Stimulated activated naive CD8-positive, alpha-beta T cell treated with anti-CD3 and anti-CD28 coated beads, Interleukin-15, Interleukin-2, amounts not matched to agents 100 ng/mL and 50 ng/mL, for 24 hours (primary cell): ENCODE results near the gene NIF3L1.
A peak's percentile ranks its signal among the peaks of the same experiment; 100 is the strongest.
"Not testable (repeated sequence)": the region's sequence is repeated elsewhere in the genome, so short reads cannot be mapped to it uniquely, and the experiment has no call there.

Experiments used
- H3K27ac Mint-ChIP-seq: one replicate; pipeline ENCODE4 v1.8.0; 2021; ENCODE audit warnings: mild to moderate bottlenecking, mixed read lengths
- H3K27me3 Mint-ChIP-seq: one replicate; pipeline ENCODE4 v1.8.0; 2021; ENCODE audit warnings: mixed read lengths
- H3K36me3 Mint-ChIP-seq: one replicate; pipeline ENCODE4 v1.8.0; 2021; ENCODE audit warnings: low read depth, mixed read lengths
- H3K4me1 Mint-ChIP-seq: one replicate; pipeline ENCODE4 v1.8.0; 2021; ENCODE audit warnings: low read depth, mixed read lengths
- H3K4me3 Mint-ChIP-seq: one replicate; pipeline ENCODE4 v1.8.0; 2021; ENCODE audit warnings: mild to moderate bottlenecking, mixed read lengths
- H3K9me3 Mint-ChIP-seq: one replicate; pipeline ENCODE4 v1.8.0; 2021; ENCODE audit warnings: mixed read lengths

Gene NIF3L1

GRCh38 chr2:200861617-200862155 is 27.5 kb upstream of the NIF3L1 start:
- no peaks in the 10 kb centered on the region for H3K27me3 Mint-ChIP-seq
- H3K4me3 Mint-ChIP-seq = peak overlapping the region; percentile 95
- peaks cover 67% of the 10 kb centered on the region for H3K4me1 Mint-ChIP-seq
- H3K9me3 Mint-ChIP-seq = no peaks in the 10 kb centered on the region
- H3K27ac Mint-ChIP-seq = peak overlapping the region; percentile 98
- H3K36me3 Mint-ChIP-seq = peaks cover 71% of the 10 kb centered on the region

GRCh38 chr2:200862532-200863000 is 26.6 kb upstream of the NIF3L1 start:
- peaks cover 63% of the 10 kb centered on the region for H3K4me1 Mint-ChIP-seq

GRCh38 chr2:200863782-200864175 is 25.4 kb upstream of the NIF3L1 start:
- H3K36me3 Mint-ChIP-seq = peaks cover 55% of the 10 kb centered on the region

More at GRCh38 chr2:200862532-200863000, 26.6 kb upstream of the NIF3L1 start:
- peaks cover 63% of the 10 kb centered on the region for H3K36me3 Mint-ChIP-seq
- H3K4me3 Mint-ChIP-seq = peak overlapping the region; percentile 95
- no peaks in the 10 kb centered on the region for H3K9me3 Mint-ChIP-seq
- H3K27me3 Mint-ChIP-seq = no peaks in the 10 kb centered on the region
- H3K27ac Mint-ChIP-seq = peak overlapping the region; percentile 98

GRCh38 chr2:200864176-200865034 is 24.8 kb upstream of the NIF3L1 start, which contains the start of gene CLK1:
Gene CLK1, minus strand, starts transcription at chr2:200864658. Its CDS starts 2,796 bp downstream, at chr2:200861862.
- H3K36me3 Mint-ChIP-seq = peaks cover 55% of the 10 kb centered on the region

More at GRCh38 chr2:200863782-200864175, 25.4 kb upstream of the NIF3L1 start:
- Mint-ChIP-seq H3K9me3 (no peaks in the 10 kb centered on the region), H3K27ac (peak overlapping the region; percentile 98), H3K4me3 (peak overlapping the region; percentile 95), H3K4me1 (peaks cover 51% of the 10 kb centered on the region), H3K27me3 (no peaks in the 10 kb centered on the region)

GRCh38 chr2:200869014-200869413 is 20.2 kb upstream of the NIF3L1 start:
- Mint-ChIP-seq H3K4me3 (no peak overlapping the region), H3K4me1 (peaks cover 13% of the 10 kb centered on the region), H3K36me3 (peaks cover 35% of the 10 kb centered on the region), H3K27ac (peak overlapping the region; percentile 55), H3K9me3 (no peaks in the 10 kb centered on the region), H3K27me3 (no peaks in the 10 kb centered on the region)

More at GRCh38 chr2:200864176-200865034, 24.8 kb upstream of the NIF3L1 start, which contains the start of gene CLK1:
- Mint-ChIP-seq H3K27ac (peak within 1 kb of the TSS; percentile 98), H3K9me3 (no peaks in the 10 kb centered on the region), H3K4me1 (peaks cover 45% of the 10 kb centered on the region), H3K27me3 (no peaks in the 10 kb centered on the region), H3K4me3 (peak within 1 kb of the TSS; percentile 95)

GRCh38 chr2:200871151-200871550 is 18.0 kb upstream of the NIF3L1 start:
- H3K36me3 Mint-ChIP-seq = peaks cover 50% of the 10 kb centered on the region
- H3K27ac Mint-ChIP-seq = no peak overlapping the region

GRCh38 chr2:200873560-200873959 is 15.6 kb upstream of the NIF3L1 start:
- H3K27me3 Mint-ChIP-seq = no peaks in the 10 kb centered on the region

More at GRCh38 chr2:200871151-200871550, 18.0 kb upstream of the NIF3L1 start:
- peaks cover 2% of the 10 kb centered on the region for H3K4me1 Mint-ChIP-seq
- H3K9me3 Mint-ChIP-seq = no peaks in the 10 kb centered on the region
- no peaks in the 10 kb centered on the region for H3K27me3 Mint-ChIP-seq
- H3K4me3 Mint-ChIP-seq = no peak overlapping the region

GRCh38 chr2:200877443-200877842 is 11.7 kb upstream of the NIF3L1 start:
- Mint-ChIP-seq H3K36me3 (peaks cover 65% of the 10 kb centered on the region), H3K27ac (no peak overlapping the region), H3K4me3 (no peak overlapping the region), H3K27me3 (no peaks in the 10 kb centered on the region), H3K9me3 (no peaks in the 10 kb centered on the region), H3K4me1 (no peaks in the 10 kb centered on the region)

More at GRCh38 chr2:200873560-200873959, 15.6 kb upstream of the NIF3L1 start:
- Mint-ChIP-seq H3K4me1 (no peaks in the 10 kb centered on the region), H3K36me3 (peaks cover 58% of the 10 kb centered on the region), H3K27ac (no peak overlapping the region), H3K9me3 (no peaks in the 10 kb centered on the region), H3K4me3 (no peak overlapping the region)

GRCh38 chr2:200878289-200878880 is 10.8 kb upstream of the NIF3L1 start:
- no peaks in the 10 kb centered on the region for H3K9me3 Mint-ChIP-seq
- H3K4me1 Mint-ChIP-seq = no peaks in the 10 kb centered on the region
- no peak overlapping the region for H3K27ac Mint-ChIP-seq
- peaks cover 67% of the 10 kb centered on the region for H3K36me3 Mint-ChIP-seq
- H3K4me3 Mint-ChIP-seq = no peak overlapping the region
- H3K27me3 Mint-ChIP-seq = no peaks in the 10 kb centered on the region

- peaks cover 67% of the 10 kb centered on the region for H3K36me3 Mint-ChIP-seq
- peaks cover 14% of the 10 kb centered on the region for H3K4me1 Mint-ChIP-seq
- not testable (repeated sequence) for H3K27ac Mint-ChIP-seq, H3K9me3 Mint-ChIP-seq, H3K27me3 Mint-ChIP-seq, H3K4me3 Mint-ChIP-seq
These were observed 7.4 kb upstream of the NIF3L1 start for GRCh38 chr2:200881715-200882249.

- Mint-ChIP-seq H3K4me1 (peaks cover 9% of the 10 kb centered on the region), H3K4me3 (no peak overlapping the region), H3K27me3 (no peaks in the 10 kb centered on the region), H3K9me3 (no peaks in the 10 kb centered on the region), H3K36me3 (peaks cover 64% of the 10 kb centered on the region), H3K27ac (no peak overlapping the region)
These were observed 10.3 kb downstream of the NIF3L1 start for GRCh38 chr2:200899482-200899881.

- Mint-ChIP-seq H3K27me3 (no peaks in the 10 kb centered on the region), H3K27ac (peak overlapping the region; percentile 56), H3K9me3 (no peaks in the 10 kb centered on the region), H3K36me3 (peaks cover 59% of the 10 kb centered on the region), H3K4me3 (no peak overlapping the region), H3K4me1 (peaks cover 9% of the 10 kb centered on the region)
These were observed 12.4 kb downstream of the NIF3L1 start for GRCh38 chr2:200901459-200902072.

- Mint-ChIP-seq H3K9me3 (no peaks in the 10 kb centered on the region), H3K27me3 (no peaks in the 10 kb centered on the region), H3K4me3 (no peak overlapping the region), H3K4me1 (peaks cover 9% of the 10 kb centered on the region), H3K27ac (no peak overlapping the region), H3K36me3 (peaks cover 53% of the 10 kb centered on the region)
These were observed 16.6 kb downstream of the NIF3L1 start for GRCh38 chr2:200905618-200906296.

GRCh38 chr2:200909958-200910357 is 20.8 kb downstream of the NIF3L1 start:
- H3K27me3 Mint-ChIP-seq = no peaks in the 10 kb centered on the region
- no peak overlapping the region for H3K27ac Mint-ChIP-seq
- H3K4me1 Mint-ChIP-seq = no peaks in the 10 kb centered on the region
- no peak overlapping the region for H3K4me3 Mint-ChIP-seq
- H3K36me3 Mint-ChIP-seq = peaks cover 55% of the 10 kb centered on the region
- no peaks in the 10 kb centered on the region for H3K9me3 Mint-ChIP-seq
